HG03571 (cell line): ENCODE results near the gene CDKAL1.
"Not testable (repeated sequence)": the region's sequence is repeated elsewhere in the genome, so short reads cannot be mapped to it uniquely, and the experiment has no call there.

ENCODE experiments used
- ATAC-seq: cut with Tn5 transposase; IDR thresholded peaks from one replicate; pipeline ENCODE4 v1.9.1; 2021; ENCODE audit not compliant: unreplicated experiment

The CDKAL1 gene

DNA sequence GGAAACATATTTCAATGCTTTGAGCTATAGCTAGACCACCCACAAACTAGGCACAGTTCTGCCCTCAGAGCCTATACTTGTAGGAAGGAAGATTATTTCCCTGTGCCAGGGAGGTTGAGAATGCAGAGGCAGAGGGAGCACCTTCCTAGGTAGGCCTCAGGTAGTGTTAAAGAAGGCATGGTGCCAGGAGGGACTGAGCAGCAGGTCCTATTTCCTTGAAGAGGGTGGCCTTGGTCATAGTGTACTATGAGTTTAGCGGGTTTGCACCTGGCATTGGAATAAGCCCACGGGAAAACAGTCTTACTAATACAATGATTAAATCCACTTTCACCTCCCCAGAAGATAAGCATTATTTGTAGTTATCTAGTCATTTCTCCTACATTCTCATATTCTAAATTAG lies 375.4 kb downstream of the CDKAL1 start:
- no peak for ATAC-seq

DNA sequence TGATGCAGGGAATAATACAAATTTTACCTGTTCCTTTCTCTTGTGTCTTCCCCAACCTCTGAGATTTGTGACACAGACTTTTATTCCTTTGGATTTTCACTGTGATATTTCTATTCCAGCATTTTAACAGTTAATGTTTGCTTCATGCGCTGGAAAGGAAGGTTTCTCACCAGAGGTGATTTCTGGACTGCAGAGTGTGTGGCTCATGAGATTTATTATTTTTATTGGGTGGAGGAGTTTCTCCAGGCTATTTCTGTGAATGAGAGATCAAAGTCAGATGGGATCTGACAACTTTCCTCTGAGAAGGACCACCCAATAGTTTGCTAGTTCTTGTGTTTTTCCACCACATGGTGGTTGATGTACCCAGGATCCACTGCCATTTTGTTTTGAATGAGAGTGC lies 377.5 kb downstream of the CDKAL1 start:
- ATAC-seq = no peak

DNA sequence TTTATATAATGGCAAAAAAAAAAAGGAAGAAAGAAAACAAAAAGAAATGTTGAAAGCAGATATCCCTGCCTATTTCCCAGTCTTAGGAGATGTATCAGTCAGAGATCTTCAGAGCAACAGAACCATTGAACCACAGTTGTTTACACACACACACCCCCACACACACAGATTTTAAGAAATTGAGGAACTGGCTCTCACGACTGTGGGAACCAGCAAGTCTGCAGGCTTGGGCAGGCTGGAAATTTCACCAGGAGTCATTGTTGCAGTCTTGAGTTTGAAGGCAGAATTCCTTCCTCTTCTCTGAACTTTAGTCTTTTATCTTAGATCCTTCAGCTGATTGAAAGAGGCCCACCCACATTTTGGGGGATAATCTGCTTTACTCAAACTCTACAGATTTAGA lies 380.9 kb downstream of the CDKAL1 start:
- ATAC-seq = no peak

DNA sequence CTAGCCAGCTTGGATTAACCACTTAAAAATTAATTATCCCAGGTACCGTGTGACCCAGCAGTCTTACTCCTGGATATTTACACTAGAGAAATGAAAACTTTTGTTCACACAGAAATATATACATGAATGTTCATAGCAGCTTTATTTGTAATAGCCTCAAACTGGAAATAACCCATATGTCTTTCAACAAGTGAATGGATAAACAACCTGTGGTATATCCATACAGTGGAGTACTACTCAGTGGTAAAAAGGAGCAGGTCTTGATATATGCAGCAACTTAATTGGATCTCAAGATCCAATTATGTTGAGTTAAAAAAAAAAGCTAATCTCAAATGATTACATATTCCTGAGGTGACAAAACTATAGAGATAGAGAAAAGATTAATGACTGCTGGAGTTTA lies 381.4 kb downstream of the CDKAL1 start:
- ATAC-seq = no peak

DNA sequence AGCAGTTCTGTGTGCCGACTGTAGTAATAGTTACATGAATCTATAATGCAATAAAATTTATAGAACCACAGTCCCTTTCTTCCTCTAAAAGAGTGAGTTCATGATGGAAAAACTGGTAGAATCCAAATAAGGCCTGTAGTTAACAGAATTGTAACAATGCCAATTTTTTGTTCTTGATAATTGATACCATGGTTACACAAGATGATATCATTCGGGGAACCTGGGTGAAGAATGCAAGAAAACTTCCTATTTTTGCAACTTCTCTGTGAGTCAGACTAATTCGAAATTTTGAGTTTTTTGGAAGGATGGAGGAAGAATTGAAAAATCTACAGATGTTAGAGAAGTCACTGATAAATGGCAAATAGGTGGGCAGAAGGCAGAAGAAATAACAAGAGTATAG lies 381.8 kb downstream of the CDKAL1 start:
- ATAC-seq = no peak

DNA sequence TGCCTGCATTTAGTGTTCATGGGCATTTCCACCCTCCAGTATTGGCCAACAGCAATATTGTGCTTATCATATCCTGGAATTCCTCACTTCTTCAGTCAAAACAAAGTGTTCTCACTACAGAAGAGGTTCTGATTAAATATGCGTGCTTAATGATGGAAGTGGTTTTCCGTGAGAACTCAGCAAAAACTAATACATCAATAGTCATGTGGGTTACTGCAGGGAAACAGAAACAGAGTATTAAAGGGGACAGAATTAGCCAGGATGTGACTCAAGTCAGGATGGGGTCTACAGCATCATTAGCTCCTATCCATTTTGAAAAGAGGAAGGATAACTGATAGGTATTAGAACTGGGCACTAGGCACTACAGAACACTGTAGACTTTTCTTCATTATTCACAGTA lies 384.6 kb downstream of the CDKAL1 start:
- no peak for ATAC-seq

DNA sequence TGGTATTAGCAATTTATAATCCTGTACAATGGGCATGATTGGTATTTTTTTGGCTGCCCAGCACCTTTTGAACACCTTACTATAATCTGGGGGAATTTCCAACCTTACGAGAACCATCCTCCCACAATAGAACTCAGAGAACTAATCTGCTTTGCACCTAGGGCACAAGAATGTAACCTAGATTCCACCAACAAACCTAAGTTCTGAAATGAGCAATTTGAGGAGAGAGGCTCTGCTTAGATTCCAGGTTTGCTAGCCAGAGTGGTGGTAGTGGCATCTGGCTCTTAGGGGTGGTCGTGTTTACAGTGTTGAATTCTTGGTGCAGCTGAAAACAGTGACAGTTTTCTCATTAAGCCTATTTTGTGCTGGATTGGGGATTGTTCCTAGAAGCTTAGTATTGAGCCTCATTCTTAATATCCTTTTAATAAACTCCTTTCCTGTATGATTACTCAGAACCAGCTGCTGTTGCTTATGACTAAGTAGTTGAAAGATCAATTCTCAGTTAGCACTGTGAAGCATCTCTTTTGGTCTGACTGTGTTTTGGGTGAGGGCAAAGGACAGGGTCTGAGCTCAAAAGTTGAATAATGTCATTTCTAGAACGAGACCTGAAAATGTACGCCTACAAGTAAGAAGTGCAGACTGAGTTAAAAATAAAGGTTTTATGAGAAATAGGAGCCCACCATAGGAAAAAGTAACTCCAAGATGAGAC lies 385.6 kb downstream of the CDKAL1 start:
- ATAC-seq = no peak

DNA sequence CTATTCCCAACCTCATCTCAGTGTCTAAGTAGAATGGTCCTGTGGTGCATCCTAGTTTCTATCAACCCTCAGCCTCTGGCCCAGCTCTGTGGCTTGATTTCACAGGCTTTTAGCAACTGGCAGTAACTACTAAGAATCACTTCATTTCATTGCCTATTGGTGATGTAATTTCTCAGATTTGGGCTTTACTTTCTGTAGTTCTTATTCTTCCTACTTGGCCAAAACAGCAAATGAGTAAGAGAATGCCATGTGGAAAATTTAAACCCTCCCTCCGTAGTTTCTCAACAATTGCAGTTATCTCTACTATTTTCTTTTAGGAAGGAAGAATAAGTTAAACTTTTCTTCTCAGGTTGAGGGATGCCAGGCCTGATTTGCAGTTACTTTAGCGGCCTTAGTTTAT lies 387.3 kb downstream of the CDKAL1 start:
- ATAC-seq = no peak

DNA sequence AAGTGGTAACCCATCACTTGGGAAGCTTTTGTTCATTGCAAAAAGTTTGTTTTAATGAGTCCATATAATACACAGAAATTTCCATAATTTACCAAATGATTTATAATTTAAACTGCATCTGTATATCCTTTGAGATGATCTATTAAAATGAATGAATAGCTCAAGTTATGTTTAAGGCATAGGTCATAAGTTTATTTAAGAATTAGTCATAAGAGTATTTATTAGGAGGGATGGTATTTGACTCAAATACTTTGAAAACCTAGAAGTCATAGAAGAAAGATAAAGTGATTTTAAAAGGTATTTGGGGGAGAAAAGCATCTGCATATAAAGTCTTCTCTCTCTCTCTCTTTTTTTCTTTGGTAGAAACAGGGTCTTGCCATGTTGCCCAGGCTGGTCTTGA lies 388.5 kb downstream of the CDKAL1 start:
- ATAC-seq = no peak

DNA sequence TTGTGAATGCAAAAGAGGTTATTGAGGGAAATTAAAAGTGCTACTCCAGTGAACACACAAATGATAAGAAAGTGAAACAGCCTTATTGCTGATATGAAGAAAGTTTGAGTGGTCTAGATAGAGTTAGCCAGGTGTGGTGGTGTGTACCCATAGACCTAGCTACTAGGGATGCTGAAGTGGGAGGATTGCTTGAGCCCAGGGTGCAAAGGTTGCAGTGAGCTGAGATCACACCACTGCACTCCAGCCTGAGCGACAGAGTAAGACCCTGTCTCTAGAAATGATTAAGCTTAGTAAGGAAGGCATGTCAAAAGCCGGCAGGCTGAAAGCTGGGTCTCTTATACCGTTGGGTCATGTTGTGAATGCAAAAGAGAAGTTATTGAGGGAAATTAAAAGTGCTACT lies 389.8 kb downstream of the CDKAL1 start:
- not testable (repeated sequence) for ATAC-seq

DNA sequence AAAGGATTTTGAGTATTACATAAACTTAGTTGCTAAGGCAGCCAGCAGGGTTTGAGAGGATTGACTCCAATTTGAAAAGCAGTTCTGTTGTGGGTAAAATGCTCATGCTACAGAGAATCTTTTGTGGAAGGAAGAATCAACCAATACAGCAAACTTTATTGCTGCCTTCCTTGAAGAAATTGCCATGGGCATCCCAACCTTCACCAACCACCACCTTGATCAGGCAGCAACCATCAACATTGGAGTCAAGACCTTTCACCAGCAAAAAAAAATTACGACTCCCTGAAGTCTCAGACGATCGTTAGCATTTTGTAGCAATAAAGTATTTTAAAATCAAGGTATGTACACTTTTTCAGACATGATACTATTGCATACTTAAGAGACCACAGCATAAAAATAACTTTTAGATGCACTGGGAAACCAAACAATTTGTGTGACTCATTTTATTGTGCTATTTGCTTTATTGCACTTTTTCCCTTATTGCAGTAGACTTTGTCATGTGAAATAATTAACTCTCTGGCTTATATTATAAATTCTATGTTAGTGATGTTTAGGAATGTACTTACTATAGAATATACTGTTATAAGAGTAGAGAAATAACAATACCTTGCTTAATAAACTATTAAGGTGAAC lies 390.8 kb downstream of the CDKAL1 start:
- ATAC-seq = no peak

DNA sequence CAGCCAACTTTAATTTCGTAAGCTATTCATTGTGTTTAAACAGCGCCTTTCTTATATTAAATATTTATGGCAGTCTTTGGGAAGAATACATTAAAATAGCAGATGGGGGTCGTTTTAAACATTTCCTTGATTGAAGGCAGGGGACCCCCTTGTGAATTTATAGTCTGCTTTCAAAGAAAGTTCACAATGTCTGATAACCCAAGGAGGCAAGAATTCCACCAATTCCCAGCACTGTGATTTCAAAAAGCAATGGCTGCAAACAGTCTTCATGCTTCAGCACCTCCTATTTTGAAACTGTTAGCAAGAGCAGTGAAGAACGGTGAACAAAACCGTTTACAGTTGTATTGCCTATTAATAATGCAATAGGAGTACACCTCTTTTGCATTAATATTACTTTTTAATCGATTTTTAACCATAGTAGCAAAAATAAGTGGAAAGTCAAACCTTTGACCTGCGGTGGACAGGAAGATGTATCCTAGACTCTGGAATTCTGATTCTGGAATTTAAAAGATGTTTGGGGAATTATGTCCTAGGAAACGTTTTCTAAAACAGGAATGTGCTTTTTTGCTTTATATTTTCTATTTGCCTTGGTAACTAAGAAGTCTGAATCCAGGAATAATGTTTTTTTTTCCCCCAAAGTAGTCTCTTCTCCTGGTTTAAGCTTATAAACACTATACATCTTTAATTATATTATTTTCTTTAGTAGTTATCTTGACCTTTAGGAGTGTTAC lies 393.0 kb downstream of the CDKAL1 start:
- no peak for ATAC-seq

DNA sequence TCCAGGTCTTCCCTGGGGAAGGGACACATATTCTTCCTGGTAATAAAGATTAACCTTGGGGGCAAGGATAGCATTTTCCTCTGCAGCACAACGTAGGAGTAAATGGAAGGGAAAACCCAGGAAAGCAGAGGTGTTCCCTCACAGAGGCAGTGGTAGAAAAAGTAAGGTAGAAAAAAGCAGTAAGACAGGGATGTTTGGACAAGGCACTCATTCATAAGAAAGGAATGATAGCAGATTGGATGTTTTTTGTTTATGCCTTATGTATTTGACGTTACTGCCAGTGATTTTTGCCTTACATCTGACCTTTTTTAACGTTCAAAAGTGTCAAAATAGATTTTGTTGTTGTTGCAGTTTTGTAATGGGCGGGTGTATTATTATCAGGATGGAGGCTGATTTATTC lies 395.0 kb downstream of the CDKAL1 start:
- no peak for ATAC-seq

DNA sequence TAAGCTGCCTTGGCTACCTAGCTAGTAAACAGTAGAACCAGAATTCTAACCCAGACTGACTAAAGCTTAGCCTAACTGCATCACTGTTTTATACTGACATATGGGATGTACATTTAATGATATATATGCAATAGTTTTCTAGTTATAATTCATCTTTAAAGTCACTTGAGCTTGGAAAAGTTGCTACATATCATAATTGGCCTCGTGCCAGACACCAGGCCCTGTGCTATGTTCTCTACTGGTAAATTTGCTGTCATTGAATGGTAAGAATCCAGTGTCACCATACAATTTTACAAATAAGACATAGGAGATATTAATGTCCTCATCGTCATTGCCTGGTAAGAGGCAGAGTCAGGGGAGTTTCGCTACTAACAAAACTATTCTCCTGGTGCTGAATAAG lies 396.8 kb downstream of the CDKAL1 start:
- no peak for ATAC-seq

DNA sequence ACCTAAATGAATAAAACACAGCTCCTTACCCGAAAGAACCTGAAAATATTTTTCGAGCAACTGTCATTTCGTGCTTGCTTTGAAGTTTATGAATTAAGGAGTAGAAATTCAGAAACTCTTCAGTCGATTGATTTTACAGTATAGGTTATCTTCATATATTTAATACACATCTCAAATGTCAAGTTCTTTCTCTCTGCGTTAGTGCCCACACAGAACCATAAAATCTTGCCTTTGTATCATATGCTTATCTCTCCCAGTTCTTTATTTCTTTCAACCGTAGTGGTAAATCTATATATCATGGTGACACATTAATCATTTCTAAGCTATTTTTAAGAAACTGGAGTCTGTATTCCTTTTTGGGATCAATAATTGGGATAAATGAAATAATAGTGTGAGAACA lies 397.5 kb downstream of the CDKAL1 start:
- no peak for ATAC-seq

DNA sequence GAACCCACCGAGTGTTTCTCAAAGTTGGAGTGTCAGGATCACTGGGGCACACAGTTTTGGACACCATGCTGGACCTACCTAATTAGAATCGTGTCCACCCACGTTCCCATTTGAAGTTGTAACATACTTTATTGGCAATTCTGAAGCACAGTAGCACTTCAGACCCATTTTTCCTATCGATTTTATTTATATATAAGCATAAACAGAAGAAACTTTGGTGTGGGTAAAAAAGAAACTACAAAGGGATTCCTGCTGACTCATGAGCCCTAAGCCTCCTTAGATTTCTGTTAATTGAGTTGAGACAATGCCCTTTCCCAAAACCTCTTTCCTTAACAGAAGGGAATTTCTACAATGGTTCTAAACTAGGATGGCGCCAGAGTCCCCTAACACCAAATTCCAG lies 398.0 kb downstream of the CDKAL1 start:
- no peak for ATAC-seq

DNA sequence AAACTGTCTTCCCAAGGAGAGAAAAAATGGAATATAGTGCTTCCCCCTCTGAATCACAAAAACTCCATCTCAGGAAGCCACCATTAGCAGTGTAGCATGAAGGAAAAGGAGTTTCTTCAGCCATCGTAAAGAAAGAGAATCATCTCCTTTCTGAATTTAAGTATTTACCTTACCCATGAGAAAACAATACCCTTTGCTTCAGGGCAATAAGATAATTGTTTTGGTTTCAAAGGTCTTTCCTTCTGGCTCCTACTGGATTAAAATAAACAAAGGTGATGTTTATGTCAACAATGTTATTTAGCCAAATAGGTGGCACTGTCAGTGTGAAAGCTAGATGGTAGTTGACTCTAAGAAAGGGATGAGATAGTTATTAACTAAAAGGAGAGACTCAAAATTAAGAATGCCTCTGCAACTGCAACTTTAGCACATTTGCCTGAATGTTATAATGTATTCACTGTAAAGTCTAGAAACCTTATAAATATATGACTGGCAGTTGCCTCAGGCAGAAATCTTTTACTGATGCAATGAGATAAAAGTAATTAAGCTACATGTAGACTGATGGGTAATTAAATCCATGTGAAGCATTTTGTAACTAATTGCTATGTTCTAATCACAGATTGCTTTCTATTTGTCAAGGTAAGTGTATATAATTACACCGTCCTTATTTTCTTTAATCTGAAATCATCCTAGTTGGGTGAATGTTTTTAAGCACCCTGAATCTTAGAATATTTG lies 399.0 kb downstream of the CDKAL1 start:
- no peak for ATAC-seq

DNA sequence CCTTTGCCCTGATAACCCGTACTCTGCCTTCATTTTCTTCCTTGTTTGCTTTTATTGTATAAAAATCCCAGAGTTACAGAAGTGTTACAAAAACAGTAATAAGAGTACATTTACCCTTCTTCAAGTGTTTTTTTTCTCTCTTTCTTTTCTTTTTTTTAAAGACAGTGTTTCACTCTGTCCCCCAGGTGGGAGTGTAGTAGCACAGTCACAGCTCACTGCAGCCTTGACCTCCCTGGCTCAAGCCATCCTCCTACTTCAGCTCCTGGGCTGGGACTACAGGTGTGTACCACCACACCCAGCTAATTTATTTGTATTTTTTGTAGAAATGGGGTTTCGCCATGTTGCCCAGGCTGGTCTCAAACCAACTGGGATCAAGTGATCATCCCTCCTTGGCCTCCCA lies 402.7 kb downstream of the CDKAL1 start:
- ATAC-seq = no peak

DNA sequence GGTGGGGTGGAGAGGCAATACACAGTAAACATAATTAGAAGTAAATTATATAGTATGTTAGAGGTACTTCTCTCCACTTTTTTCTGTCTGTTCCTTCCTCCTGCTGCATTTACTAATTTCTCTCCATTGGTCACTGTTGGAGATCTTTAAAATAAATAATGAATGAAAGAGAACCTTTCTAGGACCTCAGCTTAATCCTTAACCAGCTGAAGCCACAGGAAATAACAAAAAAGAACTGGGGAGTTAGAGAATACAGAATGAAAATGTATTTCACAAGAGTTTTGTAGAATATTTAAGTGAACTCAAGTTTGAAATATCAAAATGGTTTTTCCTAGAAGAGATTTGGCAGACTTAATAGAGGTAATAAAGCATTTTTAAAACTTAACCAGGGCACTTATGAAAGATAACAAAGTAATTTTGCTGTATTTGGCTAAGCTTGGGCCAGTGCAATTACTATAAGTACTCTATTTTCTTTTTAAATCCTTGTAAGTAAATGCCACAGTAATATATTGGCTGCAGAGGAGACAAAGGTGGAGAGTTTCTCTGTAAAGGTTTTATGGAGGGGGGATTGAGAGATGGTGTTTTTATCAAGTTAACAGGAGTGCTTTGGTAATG lies 405.0 kb downstream of the CDKAL1 start:
- no peak for ATAC-seq

DNA sequence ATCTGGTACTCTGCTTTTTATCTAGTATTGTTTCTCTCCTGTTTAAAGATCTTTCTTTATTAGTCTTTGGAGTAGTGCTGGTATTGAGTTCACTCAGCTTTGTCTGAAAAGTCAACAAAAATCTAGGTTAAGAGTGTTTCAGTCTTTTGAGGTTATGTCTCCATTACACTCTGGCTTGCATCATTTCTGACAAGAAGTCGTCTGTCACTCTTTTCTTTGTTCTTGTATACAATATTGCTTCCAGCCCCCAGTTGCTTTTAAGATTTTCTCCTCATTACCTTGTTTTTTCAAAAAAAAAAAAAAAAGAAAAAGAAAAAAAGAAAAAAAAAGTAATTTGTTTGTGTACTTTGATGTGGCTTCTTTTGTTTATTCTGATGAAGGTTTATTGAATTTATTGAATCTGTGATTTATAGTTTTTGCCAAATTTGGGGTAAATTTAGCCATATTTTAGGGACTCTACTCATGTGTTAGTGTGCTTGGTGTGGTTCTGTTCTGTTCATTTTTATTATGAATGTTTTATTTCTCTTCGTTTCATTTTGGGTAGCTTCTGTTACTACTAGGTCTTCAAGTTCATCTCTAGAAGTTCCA lies 408.9 kb downstream of the CDKAL1 start:
- no peak for ATAC-seq

DNA sequence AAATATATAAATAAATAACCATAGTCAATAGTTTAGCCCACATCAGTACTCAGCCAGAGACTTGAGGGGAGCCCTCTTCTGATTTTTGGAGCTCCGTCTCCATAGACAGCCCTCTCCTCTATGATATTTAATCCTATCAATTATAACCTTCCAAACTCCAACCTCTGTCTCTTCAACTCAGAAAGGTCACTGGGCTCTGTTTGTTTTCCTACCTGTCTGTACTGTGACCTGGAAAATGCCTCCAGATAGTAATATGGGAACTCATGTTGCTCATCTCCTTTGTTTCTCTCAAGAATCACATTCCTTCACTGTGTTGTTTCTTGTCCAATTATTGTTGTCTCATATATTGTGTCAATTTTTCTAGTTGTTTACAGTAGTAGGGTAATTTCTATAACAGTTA lies 409.7 kb downstream of the CDKAL1 start:
- ATAC-seq = no peak
